Peyer's patch (tissue), 4 donors: Measurements from ENCODE around the gene SLX4.

Source experiments
- POLR2A ChIP-seq, 2 donors: fragments of 450-650 bp; IDR thresholded peaks; one replicate each; pipeline ENCODE4 v1.5.1; 2017; ENCODE audit warnings: antibody characterized with exemption in 2 of 2, mild to moderate bottlenecking in 2 of 2, moderate library complexity in 2 of 2
- TF ChIP-seq, protein P1 (sequence below), 6 experiments: fragments of 450-650 bp in 4 of 6; fragments of 200-600 bp in 2 of 6; sonication (generic) in 1 of 6; IDR thresholded peaks; one replicate each; pipeline ENCODE4 v1.5.1; 2017 to 2019; ENCODE audit warnings: antibody characterized with exemption in 6 of 6, mild to moderate bottlenecking in 3 of 6, moderate library complexity in 1 of 6

DNA sequence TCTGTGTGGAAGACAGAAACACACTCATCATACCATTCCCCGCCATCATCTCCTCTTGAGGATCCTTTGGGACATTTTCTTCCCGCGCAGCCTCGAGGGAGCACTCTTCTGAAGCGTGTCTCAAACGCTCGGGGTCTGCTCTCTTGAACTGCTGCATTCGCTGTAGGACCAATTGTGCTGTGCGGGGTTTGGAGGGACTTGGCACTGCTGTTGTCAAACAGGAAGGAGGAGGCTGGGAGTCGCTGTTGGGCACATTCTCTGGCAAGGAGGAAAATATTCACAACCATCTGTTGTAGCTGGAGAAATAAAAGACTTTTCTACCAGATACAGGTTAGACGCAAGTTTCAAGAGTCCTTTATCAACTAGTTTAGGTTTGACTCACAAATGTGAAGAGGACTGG is 5.0 kb downstream of the SLX4 start:
- TF ChIP-seq, protein P1, sequence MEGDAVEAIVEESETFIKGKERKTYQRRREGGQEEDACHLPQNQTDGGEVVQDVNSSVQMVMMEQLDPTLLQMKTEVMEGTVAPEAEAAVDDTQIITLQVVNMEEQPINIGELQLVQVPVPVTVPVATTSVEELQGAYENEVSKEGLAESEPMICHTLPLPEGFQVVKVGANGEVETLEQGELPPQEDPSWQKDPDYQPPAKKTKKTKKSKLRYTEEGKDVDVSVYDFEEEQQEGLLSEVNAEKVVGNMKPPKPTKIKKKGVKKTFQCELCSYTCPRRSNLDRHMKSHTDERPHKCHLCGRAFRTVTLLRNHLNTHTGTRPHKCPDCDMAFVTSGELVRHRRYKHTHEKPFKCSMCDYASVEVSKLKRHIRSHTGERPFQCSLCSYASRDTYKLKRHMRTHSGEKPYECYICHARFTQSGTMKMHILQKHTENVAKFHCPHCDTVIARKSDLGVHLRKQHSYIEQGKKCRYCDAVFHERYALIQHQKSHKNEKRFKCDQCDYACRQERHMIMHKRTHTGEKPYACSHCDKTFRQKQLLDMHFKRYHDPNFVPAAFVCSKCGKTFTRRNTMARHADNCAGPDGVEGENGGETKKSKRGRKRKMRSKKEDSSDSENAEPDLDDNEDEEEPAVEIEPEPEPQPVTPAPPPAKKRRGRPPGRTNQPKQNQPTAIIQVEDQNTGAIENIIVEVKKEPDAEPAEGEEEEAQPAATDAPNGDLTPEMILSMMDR (IDR thresholded peaks at IDR 0.05): no peak
- TF ChIP-seq POLR2A (IDR thresholded peaks at IDR 0.05): no peak
